GM19025 (cell line): ENCODE data around the gene FAT1.

Experiments used
- ATAC-seq: cut with Tn5 transposase; IDR thresholded peaks from one replicate; pipeline ENCODE4 v1.9.1; 2021; ENCODE audit warnings: mild to moderate bottlenecking, low read depth, moderate library complexity; ENCODE audit not compliant: unreplicated experiment

The FAT1 gene

DNA sequence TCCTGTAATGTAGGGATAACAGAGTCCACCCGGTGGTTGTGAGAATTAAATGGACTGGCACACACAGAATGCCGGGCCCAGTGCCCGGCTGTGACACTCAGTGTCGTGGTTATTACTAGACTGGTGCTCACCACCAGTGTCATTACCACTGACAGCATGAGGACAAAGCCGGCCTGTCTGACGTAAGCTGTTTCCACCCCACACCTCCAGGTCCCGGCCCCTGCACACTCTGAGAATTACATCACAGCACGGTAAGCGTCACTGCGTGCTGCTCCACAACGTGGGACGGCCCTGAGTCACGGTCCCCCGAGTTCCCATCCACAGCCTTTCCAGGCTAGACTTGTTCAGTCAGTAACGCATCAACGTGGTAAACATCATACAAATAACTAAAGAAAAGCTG lies 22.9 kb downstream of the FAT1 start:
- no peak for ATAC-seq

DNA sequence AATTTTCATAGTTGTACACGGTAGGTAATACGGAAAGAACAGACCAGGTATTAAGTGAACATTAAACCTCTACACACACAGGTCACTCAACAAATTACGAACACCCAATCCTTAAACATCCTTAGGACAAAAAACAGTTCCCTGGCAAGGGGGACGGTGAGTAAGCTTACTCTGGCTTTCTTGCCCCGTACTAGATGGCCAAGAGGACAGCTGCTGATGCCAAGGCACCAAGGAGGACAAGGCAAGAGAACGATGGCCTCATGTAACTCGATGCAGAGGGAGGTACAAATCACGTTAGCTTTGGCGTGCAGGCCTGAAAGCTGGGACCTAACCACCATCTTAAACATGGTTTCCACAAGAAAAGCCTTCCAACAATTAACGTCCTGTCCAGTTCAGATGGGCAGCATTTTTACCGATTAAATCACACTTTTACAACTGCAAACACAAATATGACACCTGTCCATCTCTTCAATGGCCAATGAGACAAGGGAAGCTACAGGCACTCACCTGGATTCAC lies 23.7 kb downstream of the FAT1 start:
- ATAC-seq: no peak

DNA sequence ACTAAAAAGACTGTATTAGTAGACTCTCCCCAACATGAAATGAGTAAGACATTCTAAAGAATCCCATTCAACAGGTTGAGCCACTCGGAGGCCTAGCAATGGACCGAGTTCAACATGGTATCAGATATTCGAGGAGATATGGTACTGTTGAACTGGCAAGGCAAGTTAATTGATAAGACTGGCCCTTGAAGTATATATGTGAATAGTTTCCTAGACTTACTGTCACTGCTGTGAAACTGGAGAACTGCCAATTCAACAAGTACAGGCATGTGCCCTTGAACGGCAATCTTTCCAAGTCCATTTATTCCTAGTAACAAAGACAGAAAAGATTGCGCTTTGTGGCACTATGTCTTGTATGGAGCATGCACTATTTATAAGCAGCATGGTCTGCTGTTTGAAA lies 24.4 kb downstream of the FAT1 start:
- no peak for ATAC-seq

- no peak for ATAC-seq
Measured at GRCh38 chr4:186698525-186698924, 25.1 kb downstream of the FAT1 start.

DNA sequence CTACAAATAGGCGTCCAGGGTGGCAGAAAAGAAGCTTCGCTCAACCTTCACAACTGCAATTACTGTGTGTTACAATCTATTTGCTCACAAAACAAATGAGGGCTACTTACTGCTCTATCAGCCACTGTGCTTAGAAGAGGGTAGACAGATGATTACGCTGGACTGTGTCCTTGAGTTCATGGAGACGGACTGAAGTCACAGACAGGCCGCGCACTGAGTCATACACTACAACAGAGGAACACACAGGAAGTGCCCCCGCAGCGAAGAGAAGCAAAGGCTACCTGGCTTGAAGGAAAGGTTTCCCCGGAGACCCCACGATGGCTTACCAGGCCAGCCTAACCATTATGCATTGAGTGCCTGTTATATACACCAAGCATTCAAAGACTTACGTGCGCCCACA lies 25.6 kb downstream of the FAT1 start:
- no peak for ATAC-seq

GRCh38 chr4:186695392-186695791 lies 28.3 kb downstream of the FAT1 start:
- no peak for ATAC-seq

- no peak for ATAC-seq
Measured at GRCh38 chr4:186693894-186694293, 29.8 kb downstream of the FAT1 start.

- no peak for ATAC-seq
Measured at GRCh38 chr4:186693159-186693815, 30.4 kb downstream of the FAT1 start.

- ATAC-seq: no peak
Measured at GRCh38 chr4:186691396-186691795, 32.3 kb downstream of the FAT1 start.

- no peak for ATAC-seq
Measured at GRCh38 chr4:186689476-186689875, 34.2 kb downstream of the FAT1 start.

DNA sequence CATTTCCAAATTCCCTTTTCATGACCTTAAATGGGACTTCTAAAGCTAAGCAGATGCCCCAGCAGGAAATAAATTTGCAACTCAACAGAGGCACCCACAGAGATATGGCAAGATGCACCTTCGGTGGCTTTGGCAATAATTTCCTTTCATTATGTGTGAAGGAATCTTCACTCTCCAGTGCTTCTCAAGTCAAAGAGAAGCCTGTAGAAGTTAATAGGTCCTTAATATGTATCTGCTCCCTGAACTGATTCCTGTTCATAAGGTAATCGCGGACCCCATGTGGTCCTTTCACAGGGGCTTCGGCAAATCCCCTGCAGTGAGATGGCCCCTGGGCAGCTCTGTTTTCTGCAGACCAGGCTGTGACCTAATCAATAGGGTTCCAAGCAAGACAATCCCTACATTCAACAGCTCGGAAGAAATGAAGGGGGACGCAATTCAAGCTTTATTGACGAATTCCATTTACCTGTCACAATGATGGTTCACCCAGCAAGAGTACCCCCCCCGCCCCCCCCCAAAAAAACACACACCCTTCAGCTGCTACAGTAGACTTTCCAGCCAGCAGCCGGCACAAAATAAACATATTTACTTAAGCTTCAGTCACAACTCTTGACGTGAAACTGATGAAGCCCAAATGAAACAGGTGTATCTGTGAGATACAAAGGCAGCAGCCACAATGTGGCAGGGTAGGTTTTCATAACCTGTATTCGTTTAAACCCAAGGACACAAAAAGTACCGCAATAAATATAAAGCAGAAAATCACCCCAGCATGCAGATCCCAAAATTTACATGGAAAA lies 35.3 kb downstream of the FAT1 start:
- no peak for ATAC-seq

- ATAC-seq: no peak
Measured at GRCh38 chr4:186687265-186687664, 36.4 kb downstream of the FAT1 start.

- ATAC-seq: no peak
Measured at GRCh38 chr4:186685767-186686183, 37.9 kb downstream of the FAT1 start.

DNA sequence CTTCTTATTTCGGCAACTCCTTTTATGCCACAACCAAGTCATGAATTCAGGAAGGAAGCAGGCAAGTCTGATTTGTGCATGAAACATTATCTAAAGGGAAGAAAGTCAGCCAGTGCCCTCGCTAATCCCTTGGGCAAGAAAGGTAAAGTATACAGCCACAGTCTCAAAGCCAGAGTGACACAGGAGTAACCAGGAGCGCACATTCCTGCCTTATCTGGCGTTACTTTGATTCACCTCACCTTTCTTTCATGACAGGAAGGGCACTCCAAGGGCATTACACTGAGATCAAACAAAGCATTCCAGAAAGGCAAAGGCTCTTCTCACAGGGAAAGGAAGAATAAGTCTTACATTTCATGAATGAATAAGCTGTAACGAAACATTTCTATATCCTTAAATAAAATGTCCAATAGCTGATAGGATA lies 38.8 kb downstream of the FAT1 start:
- ATAC-seq: no peak

DNA sequence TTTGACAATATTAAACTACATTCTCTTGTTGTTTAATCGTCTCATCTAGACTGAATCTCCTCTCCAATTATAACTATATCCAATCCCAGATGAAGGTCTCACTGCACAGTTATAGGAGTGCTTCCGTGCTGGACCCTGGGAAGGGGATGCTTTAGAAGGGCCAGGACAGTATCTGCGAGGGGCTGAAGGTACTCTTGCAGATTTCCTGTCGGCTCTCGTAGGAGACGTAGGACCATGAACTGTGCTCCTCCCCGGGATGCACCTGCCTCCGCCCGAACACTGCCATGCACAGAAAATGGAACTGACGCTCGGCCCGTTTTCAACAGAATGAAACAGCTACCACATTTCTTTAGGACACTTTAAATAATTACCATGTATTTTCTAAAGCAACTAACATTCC lies 39.4 kb downstream of the FAT1 start:
- no peak for ATAC-seq

GRCh38 chr4:186680641-186681040 lies 43.0 kb downstream of the FAT1 start:
- no peak for ATAC-seq

GRCh38 chr4:186676531-186677161 lies 47.0 kb downstream of the FAT1 start:
- no peak for ATAC-seq

DNA sequence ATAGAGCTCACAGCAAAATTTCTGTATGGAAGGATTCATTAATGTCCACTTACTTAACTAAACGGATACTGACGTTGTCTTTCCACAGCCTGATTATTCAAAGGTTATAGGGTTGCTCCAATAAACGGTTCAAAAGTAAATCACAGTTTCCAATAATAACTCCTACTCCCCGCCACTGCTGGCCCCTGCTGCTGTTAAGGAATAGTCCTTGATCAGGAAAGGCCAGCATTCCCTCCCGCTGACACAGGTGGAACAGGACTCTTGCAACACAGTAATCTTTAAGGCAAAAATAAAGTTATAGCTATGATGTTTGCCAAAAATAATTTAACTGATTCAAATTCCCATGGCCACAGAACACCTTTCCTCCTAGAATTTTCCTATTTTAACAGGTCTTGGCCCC lies 53.9 kb downstream of the FAT1 start:
- ATAC-seq: no peak

DNA sequence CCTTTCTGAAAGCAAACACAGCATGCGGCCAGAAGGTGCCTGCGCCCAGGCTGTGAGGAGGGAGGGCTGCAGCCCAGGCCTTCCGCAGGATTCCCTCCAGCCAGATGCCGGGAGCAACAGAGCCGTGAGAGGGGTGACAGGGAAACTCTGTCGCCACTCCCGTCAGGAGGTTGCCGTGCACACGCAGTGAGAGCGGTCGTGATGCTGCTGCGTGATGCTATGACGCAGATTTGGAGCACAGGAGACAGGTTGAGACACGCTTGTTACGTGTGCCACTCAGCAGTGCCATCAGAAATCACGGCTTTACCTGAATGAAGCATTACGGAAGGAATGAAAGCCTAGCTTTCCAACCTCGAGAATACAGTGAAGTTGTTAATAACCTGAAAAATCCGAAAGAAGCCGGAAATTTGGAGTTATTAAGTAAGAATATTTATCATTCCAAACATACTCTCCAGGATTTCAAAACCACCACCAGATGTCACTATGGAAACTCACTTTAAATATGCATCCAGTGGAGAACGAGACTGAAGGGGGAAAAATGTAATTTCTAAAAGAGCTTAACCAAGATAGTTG lies 54.4 kb downstream of the FAT1 start:
- ATAC-seq: no peak

- no peak for ATAC-seq
Measured at GRCh38 chr4:186666750-186667149, 56.9 kb downstream of the FAT1 start.

- no peak for ATAC-seq
Measured at GRCh38 chr4:186666252-186666651, 57.4 kb downstream of the FAT1 start.
